HepG2 (cell line): ENCODE data around the gene WNT3A. TPM values are rescaled to one million over a fixed set of nuclear protein-coding genes. Genes with fewer than 3 reads are reported as not detected.

Experiments used
- CENPBD1 ChIP-seq: sonication (generic); formaldehyde crosslinking; IDR thresholded peaks from 2 replicates; pipeline ENCODE4 v1.8.0; 2022; ENCODE audit warnings: missing genetic modification reagents, low read depth, mild to moderate bottlenecking, borderline replicate concordance
- ETV5 ChIP-seq: IDR thresholded peaks from 2 replicates; pipeline ENCODE4 v1.6.1; 2018; ENCODE audit warnings: missing biosample characterization, missing genetic modification reagents, inconsistent platforms, borderline replicate concordance
- GATAD1 ChIP-seq: IDR thresholded peaks from 2 replicates; pipeline ENCODE4 v1.6.1; 2016; ENCODE audit warnings: missing genetic modification reagents, missing compliant biosample characterization
- HOXA5 ChIP-seq: sonication (generic); formaldehyde crosslinking; IDR thresholded peaks from 2 replicates; pipeline ENCODE4 v1.4.0; 2020; ENCODE audit warnings: missing genetic modification reagents
- KLF6 ChIP-seq: IDR thresholded peaks from 2 replicates; pipeline ENCODE4 v1.8.0; 2016; ENCODE audit warnings: missing biosample characterization, missing genetic modification reagents
- MAFF ChIP-seq: IDR thresholded peaks from 2 replicates; pipeline ENCODE4 v1.6.1; 2011; ENCODE audit warnings: low read depth, low read length, improper control_type of control experiment
- MTF1 ChIP-seq: sonication (generic); formaldehyde crosslinking; IDR thresholded peaks from 2 replicates; pipeline ENCODE4 v1.5.0; 2020; ENCODE audit warnings: missing genetic modification reagents
- MZF1 ChIP-seq: sonication (generic); formaldehyde crosslinking; IDR thresholded peaks from 2 replicates; pipeline ENCODE4 v1.8.1; 2023; ENCODE audit warnings: mild to moderate bottlenecking, missing genetic modification reagents, borderline replicate concordance
- NR0B2 ChIP-seq: sonication (generic); formaldehyde crosslinking; IDR thresholded peaks from 2 replicates; pipeline ENCODE4 v1.4.0; 2020; ENCODE audit warnings: mild to moderate bottlenecking, missing genetic modification reagents
- ZNF121 ChIP-seq: sonication (generic); formaldehyde crosslinking; IDR thresholded peaks from 2 replicates; pipeline ENCODE4 v1.5.0; 2020; ENCODE audit warnings: mild to moderate bottlenecking, missing genetic modification reagents
- ZNF142 ChIP-seq: sonication (generic); formaldehyde crosslinking; IDR thresholded peaks from 2 replicates; pipeline ENCODE4 v1.4.0; 2020; ENCODE audit warnings: missing genetic modification reagents
- ZNF256 ChIP-seq: sonication (generic); formaldehyde crosslinking; conservative IDR thresholded peaks from 2 replicates; pipeline ENCODE4 v1.4.0; 2020; ENCODE audit warnings: missing genetic modification reagents
- ZNF3 ChIP-seq: IDR thresholded peaks from 2 replicates; pipeline ENCODE4 v1.7.0; 2017; ENCODE audit warnings: inconsistent platforms
- ZNF44 ChIP-seq: sonication (generic); formaldehyde crosslinking; IDR thresholded peaks from 2 replicates; pipeline ENCODE4 v1.5.1; 2020; ENCODE audit warnings: mild to moderate bottlenecking, missing genetic modification reagents
- ZNF510 ChIP-seq: sonication (generic); formaldehyde crosslinking; IDR thresholded peaks from 2 replicates; pipeline ENCODE4 v1.4.0; 2020; ENCODE audit warnings: low read depth, mild to moderate bottlenecking, missing genetic modification reagents
- ZNF552 ChIP-seq: sonication (generic); formaldehyde crosslinking; IDR thresholded peaks from 2 replicates; pipeline ENCODE4 v1.9.0; 2022; ENCODE audit warnings: missing genetic modification reagents, mild to moderate bottlenecking, borderline replicate concordance
- ZNF577 ChIP-seq: sonication (generic); formaldehyde crosslinking; IDR thresholded peaks from 2 replicates; pipeline ENCODE4 v1.4.0; 2020; ENCODE audit warnings: mild to moderate bottlenecking, low read depth, missing genetic modification reagents, borderline replicate concordance
- ZNF619 ChIP-seq: sonication (generic); formaldehyde crosslinking; IDR thresholded peaks from 2 replicates; pipeline ENCODE4 v1.4.0; 2020; ENCODE audit warnings: mild to moderate bottlenecking, missing genetic modification reagents
- ZNF784 ChIP-seq: sonication (generic); formaldehyde crosslinking; IDR thresholded peaks from 2 replicates; pipeline ENCODE4 v1.5.1; 2020; ENCODE audit warnings: missing genetic modification reagents, mild to moderate bottlenecking, borderline replicate concordance
- polyA plus RNA-seq, 8 experiments: library from polyadenylated mRNA; depleted of rRNA in 3 of 8; stranded (reverse) in 7 of 8; unstranded in 1 of 8; fragments of >200 nt; fragmentation: Illumina TruSeq in 4 of 8; extraction: Trizol in 4 of 8; gene quantifications; 2 replicates each; pipeline versions ENCODE4 v1.2.1 to v1.2.3, GENCODE V29; 2011 to 2016; ENCODE audit warnings: low read depth in 4 of 8, missing spikeins in 1 of 8, mixed read lengths in 1 of 8; ENCODE audit not compliant: insufficient read depth in 1 of 8
- total RNA-seq, 5 experiments: library from RNA; depleted of rRNA; stranded (reverse); fragments of >200 nt; fragmentation: Illumina TruSeq; extraction: Trizol; gene quantifications; 2 replicates each; pipeline ENCODE4 v1.2.3, GENCODE V29; 2016; ENCODE audit warnings: low read depth in 1 of 5

Gene WNT3A
- total and polyA plus RNA-seq, 2 of the 13 experiments (the other 11 are each of a cell fraction or from before 2014, with no cell fraction given), result not detected

- TF ChIP-seq MZF1, result no peak
- TF ChIP-seq ETV5 (CRISPR knock-in tag), result peak; percentile 17; the same call in 1 of the 2 replicates
- no peak for TF ChIP-seq HOXA5 (CRISPR knock-in tag)
- TF ChIP-seq KLF6 (CRISPR knock-in tag), result peak; percentile 34; the same call in 1 of the 2 replicates
- no peak for TF ChIP-seq CENPBD1 (CRISPR knock-in tag)
- 0 out of 2 replicates have a peak, but pooled peaks have one; percentile 62 for TF ChIP-seq ZNF552 (CRISPR knock-in tag)
- peak; percentile 97 for TF ChIP-seq ZNF619 (CRISPR knock-in tag)
- TF ChIP-seq ZNF121, result 0 out of 2 replicates have a peak, but pooled peaks have one; percentile 32
- no peak for TF ChIP-seq MAFF
- TF ChIP-seq GATAD1 (CRISPR knock-in tag), result peak; percentile 99
- TF ChIP-seq ZNF44 (CRISPR knock-in tag), result peak; percentile 95
- no peak; the same call in 1 of the 2 replicates for TF ChIP-seq ZNF142
- no peak for TF ChIP-seq ZNF3 (CRISPR knock-in tag)
- TF ChIP-seq ZNF256 (CRISPR knock-in tag), result no peak; the same call in 1 of the 2 replicates
- TF ChIP-seq NR0B2 (CRISPR knock-in tag), result no peak
- TF ChIP-seq ZNF577 (CRISPR knock-in tag), result 0 out of 2 replicates have a peak, but pooled peaks have one; percentile 35
- TF ChIP-seq ZNF784 (CRISPR knock-in tag), result peak; percentile 94
- TF ChIP-seq ZNF510, result 0 out of 2 replicates have a peak, but pooled peaks have one; percentile 44
- TF ChIP-seq MTF1, result no peak
These were observed 102.5 kb downstream of the WNT3A start, which contains the start of gene MRPL55 (continued) for GRCh38 chr1:228109073-228109961.
